ENCODE measurements around the gene SLC26A3. TPM values are rescaled to one million over a fixed set of nuclear protein-coding genes. Genes with fewer than 3 reads are reported as not detected.

The SLC26A3 gene
- total and polyA plus RNA-seq, 8 donors = 0.04 TPM; not detected in 7

GRCh38 chr7:107715531-107715930 is 87.5 kb downstream of the SLC26A3 start:
- H3K9me3 ChIP-seq = no peaks in the 10 kb centered on the region
- no peak overlapping the region for H3K4me3 ChIP-seq
- H3K36me3 ChIP-seq = no peaks in the 10 kb centered on the region
- no peaks in the 10 kb centered on the region for H3K4me1 ChIP-seq
- intact Hi-C loops (cut with DNase I) = no loop called here
- H3K27ac ChIP-seq = no peak overlapping the region
- ATAC-seq (no peak), DNase-seq (no peak)
- no peak for TF ChIP-seq CTCF (IDR thresholded peaks at IDR 0.05)
- H3K27me3 ChIP-seq = no peaks in the 10 kb centered on the region

Other genes with a start within 250 kb of the SLC26A3 start
- 10 to 100 TPM; 41.4 to 42.6 TPM for gene COG5, start 239.3 kb downstream of the SLC26A3 start, total RNA-seq
- gene COG5, start 239.3 kb downstream of the SLC26A3 start, polyA plus RNA-seq (ENCODE audit: insufficient read length in 6 of 6) = 10 to 100 TPM; 26.9 to 34.0 (median 32.0) TPM
- 1 to 10 TPM; 4.3 to 5.5 TPM for gene DUS4L, start 239.3 kb downstream of the SLC26A3 start, total RNA-seq
- 10 to 100 TPM; 14.2 to 18.8 (median 17.1) TPM for gene DUS4L, start 239.3 kb downstream of the SLC26A3 start, polyA plus RNA-seq (ENCODE audit: insufficient read length in 6 of 6)
- 10 to 100 TPM; 79.3 to 80.3 TPM for gene BCAP29, start 223.0 kb downstream of the SLC26A3 start, total RNA-seq
- 10 to 100 TPM; 42.8 to 57.7 (median 50.8) TPM for gene BCAP29, start 223.0 kb downstream of the SLC26A3 start, polyA plus RNA-seq (ENCODE audit: insufficient read length in 6 of 6)
- gene SLC26A4, start 142.4 kb downstream of the SLC26A3 start, total RNA-seq = 1 to 10 TPM in 1 of 2 donors, under 1 TPM in 1; 0.82 to 1.7 TPM
- 1 to 10 TPM in 4 of 6 donors, under 1 TPM in 2; 0.83 to 2.5 (median 1.3) TPM for gene SLC26A4, start 142.4 kb downstream of the SLC26A3 start, polyA plus RNA-seq (ENCODE audit: insufficient read length in 6 of 6)
- gene CBLL1, start 59.1 kb downstream of the SLC26A3 start, total RNA-seq = 10 to 100 TPM; 17.2 to 21.5 TPM
- gene CBLL1, start 59.1 kb downstream of the SLC26A3 start, polyA plus RNA-seq (ENCODE audit: insufficient read length in 6 of 6) = 10 to 100 TPM; 27.7 to 31.8 (median 29.0) TPM
- 10 to 100 TPM; 61.1 to 68.5 TPM for gene DLD, start 88.0 kb upstream of the SLC26A3 start, total RNA-seq
- 10 to 100 TPM; 73.3 to 80.2 (median 75.9) TPM for gene DLD, start 88.0 kb upstream of the SLC26A3 start, polyA plus RNA-seq (ENCODE audit: insufficient read length in 6 of 6)
- gene LAMB1, start 199.9 kb upstream of the SLC26A3 start, total RNA-seq = 100 to 1,000 TPM; 175 to 187 TPM
- 100 to 1,000 TPM; 472 to 583 (median 535) TPM for gene LAMB1, start 199.9 kb upstream of the SLC26A3 start, polyA plus RNA-seq (ENCODE audit: insufficient read length in 6 of 6)

Measured in left lung (tissue), 10 donors.